SK-N-SH (cell line): ENCODE measurements around the gene DRAP1. TPM values are rescaled to one million over a fixed set of nuclear protein-coding genes. Genes with fewer than 3 reads are reported as not detected.
A peak's percentile ranks its signal among the peaks of the same experiment; 100 is the strongest.

ENCODE experiments used
- CTCF ChIA-PET: fragments of 300-600, 350-600 bp; formaldehyde crosslinking; extraction: SDS; loops from one replicate; lab custom pipeline; 2021; lab: Yijun Ruan, JAX
- POLR2A ChIA-PET: fragments of 350-600 bp; sonication (Branson Sonifier 250); formaldehyde crosslinking; extraction: SDS; loops from one replicate; lab custom pipeline; 2020; ENCODE audit warnings: antibody characterized with exemption, inconsistent platforms; lab: Yijun Ruan, JAX
- DNase-seq: peaks from one replicate; pipeline ENCODE4 v3.0.0; 2012
- H2AFZ ChIP-seq: fragments of 200-600 bp; sonication (generic); 2 replicates; pipeline ENCODE4 v1.8.1; 2016; ENCODE audit warnings: antibody characterized with exemption, mild to moderate bottlenecking, low read depth
- H3F3A ChIP-seq: fragments of 200-600 bp; sonication (generic); replicated peaks from 2 replicates; pipeline ENCODE3; 2016; ENCODE audit warnings: antibody characterized with exemption, mild to moderate bottlenecking; ENCODE audit not compliant: insufficient read depth
- H3K27ac ChIP-seq, 2 experiments: fragments of 200-500 bp in 1 of 2; fragments of 200-600 bp in 1 of 2; sonication (Bioruptor generic) in 1 of 2; sonication (generic), shearing (Covaris generic) in 1 of 2; 2 replicates each; pipeline versions ENCODE4 v1.5.1 to v1.6.1; 2014 to 2016; ENCODE audit warnings: low read depth in 2 of 2, inconsistent platforms in 1 of 2, low read length in 1 of 2, mild to moderate bottlenecking in 1 of 2, mixed read lengths in 1 of 2
- H3K27me3 ChIP-seq: fragments of 200-600 bp; sonication (generic), shearing (Covaris generic); 2 replicates; pipeline ENCODE4 v1.6.1; 2016; ENCODE audit warnings: mixed run types; ENCODE audit not compliant: insufficient read depth
- H3K36me3 ChIP-seq, 2 experiments: fragments of 200-500 bp in 1 of 2; fragments of 200-600 bp in 1 of 2; sonication (Bioruptor generic) in 1 of 2; sonication (generic) in 1 of 2; replicated peaks in 1 of 2; 2 replicates each; pipeline versions ENCODE3 to v1.5.1; 2014 to 2016; ENCODE audit warnings: low read length in 1 of 2, mild to moderate bottlenecking in 1 of 2; ENCODE audit not compliant: insufficient read depth in 2 of 2, control insufficient read depth in 1 of 2
- H3K4me1 ChIP-seq, 2 experiments: fragments of 200-500 bp in 1 of 2; fragments of 200-600 bp in 1 of 2; sonication (Bioruptor generic) in 1 of 2; sonication (generic), shearing (Covaris generic) in 1 of 2; 2 replicates each; pipeline versions ENCODE4 v1.5.1 to v1.6.1; 2014 to 2016; ENCODE audit warnings: low read depth in 1 of 2, low read length in 1 of 2, mixed run types in 1 of 2; ENCODE audit not compliant: insufficient read depth in 2 of 2, control insufficient read depth in 1 of 2
- H3K4me2 ChIP-seq: fragments of 200-600 bp; sonication (generic), shearing (Covaris generic); 2 replicates; pipeline ENCODE4 v1.6.1; 2017; ENCODE audit warnings: mixed run types
- H3K4me3 ChIP-seq, 2 experiments: fragments of 200-500 bp in 1 of 2; fragments of 200-600 bp in 1 of 2; sonication (Bioruptor generic) in 1 of 2; sonication (generic), shearing (Covaris generic) in 1 of 2; 2 replicates each; pipeline versions ENCODE4 v1.5.1 to v1.8.1; 2014 to 2016; ENCODE audit warnings: low read depth in 2 of 2, inconsistent platforms in 1 of 2, low read length in 1 of 2, mild to moderate bottlenecking in 1 of 2, mixed read lengths in 1 of 2, moderate library complexity in 1 of 2
- H3K79me2 ChIP-seq: fragments of 200-600 bp; sonication (generic); 2 replicates; pipeline ENCODE4 v1.8.1; 2017; ENCODE audit warnings: mild to moderate bottlenecking; ENCODE audit not compliant: insufficient read depth
- H3K9ac ChIP-seq: fragments of 200-600 bp; sonication (generic); 2 replicates; pipeline ENCODE4 v1.6.1; 2017; ENCODE audit warnings: mixed run types
- H3K9me2 ChIP-seq: fragments of 200-600 bp; sonication (generic); 2 replicates; pipeline ENCODE4 v1.6.1; 2017; ENCODE audit warnings: mixed run types
- H3K9me3 ChIP-seq: fragments of 200-600 bp; sonication (generic); 2 replicates; pipeline ENCODE4 v1.6.1; 2017; ENCODE audit warnings: mixed run types, mild to moderate bottlenecking, moderate library complexity
- H4K20me1 ChIP-seq: fragments of 200-600 bp; sonication (generic); 2 replicates; pipeline ENCODE4 v1.6.1; 2017; ENCODE audit warnings: mild to moderate bottlenecking, mixed run types; ENCODE audit not compliant: insufficient read depth
- CHD2 ChIP-seq: fragments of 150-350 bp; IDR thresholded peaks from 2 replicates; pipeline ENCODE4 v1.6.1; 2018; ENCODE audit warnings: low read length; ENCODE audit not compliant: partially characterized antibody
- ELF1 ChIP-seq: IDR thresholded peaks from 2 replicates; pipeline ENCODE4 v1.4.0; 2012
- EP300 ChIP-seq, 2 experiments: IDR thresholded peaks; 2 replicates each; pipeline versions ENCODE4 v1.4.0 to v1.6.1; 2012; ENCODE audit warnings: borderline replicate concordance in 1 of 2, low read depth in 1 of 2, low read length in 1 of 2
- FOSL2 ChIP-seq: IDR thresholded peaks from 2 replicates; pipeline ENCODE4 v1.4.0; 2012; ENCODE audit warnings: low read depth, mild to moderate bottlenecking, moderate library complexity, borderline replicate concordance
- JUND ChIP-seq: IDR thresholded peaks from 2 replicates; pipeline ENCODE4 v1.4.0; 2012
- MAX ChIP-seq: IDR thresholded peaks from 2 replicates; pipeline ENCODE4 v1.4.0; 2012; ENCODE audit warnings: low read depth
- MEF2A ChIP-seq: IDR thresholded peaks from 2 replicates; pipeline ENCODE4 v1.4.0; 2012; ENCODE audit warnings: low read depth, borderline replicate concordance
- PBX3 ChIP-seq: IDR thresholded peaks from 2 replicates; pipeline ENCODE4; 2012
- POLR2AphosphoS5 ChIP-seq: IDR thresholded peaks from 2 replicates; pipeline ENCODE4 v1.6.1; 2012; ENCODE audit warnings: low read depth, low read length
- RAD21 ChIP-seq: IDR thresholded peaks from 2 replicates; pipeline ENCODE4 v1.6.1; 2012; ENCODE audit warnings: mild to moderate bottlenecking, low read length
- RCOR1 ChIP-seq: fragments of 150-350 bp; IDR thresholded peaks from 2 replicates; pipeline ENCODE4 v1.6.1; 2017; ENCODE audit warnings: antibody characterized with exemption, low read length
- REST ChIP-seq: IDR thresholded peaks from 2 replicates; pipeline ENCODE4 v1.6.1; 2012; ENCODE audit warnings: mild to moderate bottlenecking, low read depth, low read length, moderate library complexity
- YY1 ChIP-seq: IDR thresholded peaks from 2 replicates; pipeline ENCODE4 v1.4.0; 2012; ENCODE audit warnings: low read depth, mild to moderate bottlenecking
- WGBS: methylation state at CpG from one replicate; pipeline ENCODE4 v1.1.6; 2017; ENCODE audit warnings: low lambda C conversion rate; 5-methylcytosine and 5-hydroxymethylcytosine counted together
- polyA plus RNA-seq, 3 experiments: library from polyadenylated mRNA; depleted of rRNA; stranded (reverse); fragments of >200 nt; gene quantifications; 2 replicates each; pipeline ENCODE4 v1.2.3, GENCODE V29; 2012

DRAP1 gene
- polyA plus RNA-seq, 1 of the 3 experiments (the other 2 are of a cell fraction): 464 TPM

GRCh38 chr11:65958774-65959420 lies 39.7 kb downstream of the DRAP1 start:
- Histone ChIP-seq H3K9me2 (no peaks in the 10 kb centered on the region), H4K20me1 (peaks cover 5% of the 10 kb centered on the region; the same call in 1 of the 2 replicates), H3K4me2 (no peak overlapping the region), H3K4me3 (no peak overlapping the region), H3K4me1 (peaks cover 8 to 14% of the 10 kb centered on the region in 2 experiments; a peak in 3 of 4 replicates), H3K9me3 (no peaks in the 10 kb centered on the region), H2AFZ (no peak overlapping the region), H3K79me2 (peaks cover 30% of the 10 kb centered on the region), H3K27ac (no peak overlapping the region), H3K36me3 (peaks cover 0 to 2% of the 10 kb centered on the region in 2 experiments), H3K27me3 (no peaks in the 10 kb centered on the region), H3F3A (peaks cover 4% of the 10 kb centered on the region), H3K9ac (no peak overlapping the region)
- POLR2A ChIA-PET: no interaction called here
- TF ChIP-seq RAD21 (no peak), EP300 (IDR thresholded peaks at IDR 0.05; ENCODE audit: borderline replicate concordance in 1 of 2, low read depth in 1 of 2, low read length in 1 of 2) (no peak), RCOR1 (no peak)
- 90% methylated on average over 11 of the region's 17 CpGs for WGBS
- DNase-seq: no peak
- CTCF ChIA-PET: interaction anchor here (0.7 to 1.8 kb wide), 4 partner anchors 71 to 177 kb away, joined by 3 to 9 read pairs (median 4); partner anchors contain the start of genes FIBP and MUS81

- H3K4me3 ChIP-seq: peak overlapping the region; percentile 97 to 98
- peaks cover 49% of the 10 kb centered on the region for H3K79me2 ChIP-seq
- TF ChIP-seq JUND (no peak), POLR2AphosphoS5 (no peak), FOSL2 (no peak), MEF2A (no peak), RCOR1 (no peak), CHD2 (no peak), MAX (no peak), RAD21 (no peak), REST (no peak), ELF1 (no peak), PBX3 (no peak), YY1 (no peak)
- TF ChIP-seq, all 33 proteins: peak for 0
- peaks cover 9% of the 10 kb centered on the region; the same call in 1 of the 2 replicates for H4K20me1 ChIP-seq
- H3K9me3 ChIP-seq: no peaks in the 10 kb centered on the region
- peak overlapping the region; percentile 92 for H2AFZ ChIP-seq
- DNase-seq: no peak
- ChIA-PET POLR2A (interaction anchor here (0.6 to 1.4 kb wide), 4 partner anchors 41 to 425 kb away, joined by 3 to 5 read pairs (median 4); partner anchors contain the start of genes BANF1, EIF1AD and FIBP), CTCF (interaction anchor here (0.7 to 2.1 kb wide), 11 partner anchors 14 to 249 kb away, joined by 3 to 8 read pairs (median 4); partner anchors contain the start of genes CCDC85B, FIBP and KAT5)
- H3F3A ChIP-seq: peaks cover 4% of the 10 kb centered on the region
- WGBS: 42% methylated on average over 16 of the region's 16 CpGs
- no peaks in the 10 kb centered on the region for H3K9me2 ChIP-seq
- H3K4me2 ChIP-seq: peak overlapping the region; percentile 86
- no peaks in the 10 kb centered on the region for H3K27me3 ChIP-seq
- peaks cover 8 to 14% of the 10 kb centered on the region in 2 experiments; a peak in 3 of 4 replicates for H3K4me1 ChIP-seq
- H3K36me3 ChIP-seq: peaks cover 8 to 19% of the 10 kb centered on the region in 2 experiments
- H3K9ac ChIP-seq: peak overlapping the region; percentile 100
- peak overlapping the region; percentile 91 to 96 for H3K27ac ChIP-seq
Observed at GRCh38 chr11:65960824-65961266, 41.6 kb downstream of the DRAP1 start.
